Vagina (tissue), 2 donors: ENCODE measurements around the gene CHD6. TPM values are rescaled to one million over a fixed set of nuclear protein-coding genes. Genes with fewer than 3 reads are reported as not detected.

ENCODE experiments used
- DNase-seq, 2 donors: peaks; one replicate each; pipeline ENCODE4 v3.0.0-alpha.2; 2017; ENCODE audit errors: extremely low spot score in 2 of 2
- H3K27ac ChIP-seq: fragments of 200-600 bp; sonication (generic); one replicate; pipeline ENCODE4 v1.5.1; 2019
- H3K27me3 ChIP-seq: fragments of 200-600 bp; sonication (generic); one replicate; pipeline ENCODE4 v1.5.1; 2019
- H3K36me3 ChIP-seq, 2 donors: fragments of 200-600 bp; sonication (generic); one replicate each; pipeline ENCODE4 v1.5.1; 2017 to 2019
- H3K4me1 ChIP-seq: fragments of 200-600 bp; sonication (generic); one replicate; pipeline ENCODE4 v1.5.1; 2019
- H3K4me3 ChIP-seq, 2 donors: fragments of 200-600 bp; sonication (generic); 1 replicate in 1 of 2; 2 replicates in 1 of 2; pipeline ENCODE4 v1.5.1; 2016 to 2019
- H3K9me3 ChIP-seq: fragments of 200-600 bp; sonication (generic); one replicate; pipeline ENCODE4 v1.5.1; 2019
- CTCF ChIP-seq, 3 experiments: fragments of 450-650 bp in 2 of 3; fragments of 200-600 bp in 1 of 3; sonication (generic) in 1 of 3; IDR thresholded peaks; one replicate each; pipeline ENCODE4 v1.5.1; 2017 to 2019; ENCODE audit warnings: antibody characterized with exemption in 3 of 3, mild to moderate bottlenecking in 2 of 3, moderate library complexity in 2 of 3
- POLR2A ChIP-seq, 2 donors: fragments of 450-650 bp; IDR thresholded peaks; one replicate each; pipeline ENCODE4 v1.6.1; 2017; ENCODE audit warnings: antibody characterized with exemption in 2 of 2, mild to moderate bottlenecking in 2 of 2, moderate library complexity in 2 of 2
- POLR2AphosphoS5 ChIP-seq, 2 donors: sonication (generic); formaldehyde crosslinking; IDR thresholded peaks; one replicate each; pipeline ENCODE4 v1.9.0; 2017; ENCODE audit warnings: antibody characterized with exemption in 2 of 2, mild to moderate bottlenecking in 2 of 2, low read depth in 1 of 2; ENCODE audit not compliant: insufficient read depth in 1 of 2
- intact Hi-C: fragments of 100-400 bp; cut with DNase I; formaldehyde crosslinking; loops from one replicate; pipeline ENCODE4 v1.15.1; 2023
- total RNA-seq: library from RNA; depleted of rRNA; stranded (reverse); fragments of >200 nt; gene quantifications from one replicate; pipeline ENCODE4 v1.2.3, GENCODE V29; 2016

CHD6 gene
- total RNA-seq, 1 donor from 2014 or later, result 37.6 TPM

- Histone ChIP-seq H3K9me3 (no peaks in the 10 kb centered on the region), H3K27me3 (peaks cover 4% of the 10 kb centered on the region), H3K27ac (no peak overlapping the region), H3K4me1 (no peaks in the 10 kb centered on the region), H3K4me3 (no peak overlapping the region), H3K36me3 (no peaks in the 10 kb centered on the region)
- intact Hi-C loops, result no loop called here
- DNase-seq, result no peak
- TF ChIP-seq POLR2AphosphoS5 (IDR thresholded peaks at IDR 0.05; ENCODE audit: insufficient read depth in 1 of 2, low read depth in 1 of 2) (no peak), POLR2A (IDR thresholded peaks at IDR 0.05) (no peak), CTCF (IDR thresholded peaks at IDR 0.05) (no peak)
Observed at GRCh38 chr20:41380551-41381193, 237.5 kb downstream of the CHD6 start.

- H3K36me3 ChIP-seq, result no peaks in the 10 kb centered on the region
- no peaks in the 10 kb centered on the region for H3K4me1 ChIP-seq
- peaks cover 4% of the 10 kb centered on the region for H3K27me3 ChIP-seq
- DNase-seq, result no peak
- TF ChIP-seq POLR2A (IDR thresholded peaks at IDR 0.05), result no peak
- no peak for TF ChIP-seq CTCF (IDR thresholded peaks at IDR 0.05)
- TF ChIP-seq POLR2AphosphoS5 (IDR thresholded peaks at IDR 0.05; ENCODE audit: insufficient read depth in 1 of 2, low read depth in 1 of 2), result no peak
- intact Hi-C loops, result no loop called here
- no peaks in the 10 kb centered on the region for H3K9me3 ChIP-seq
- no peak overlapping the region for H3K4me3 ChIP-seq
- no peak overlapping the region for H3K27ac ChIP-seq
Observed at GRCh38 chr20:41379551-41379950, 238.6 kb downstream of the CHD6 start.

- Histone ChIP-seq H3K4me1 (no peaks in the 10 kb centered on the region), H3K9me3 (no peaks in the 10 kb centered on the region), H3K27ac (no peak overlapping the region), H3K36me3 (no peaks in the 10 kb centered on the region), H3K4me3 (no peak overlapping the region), H3K27me3 (no peaks in the 10 kb centered on the region)
- DNase-seq, result no peak
- intact Hi-C loops, result no loop called here
- TF ChIP-seq POLR2A (IDR thresholded peaks at IDR 0.05), result no peak
- TF ChIP-seq CTCF (IDR thresholded peaks at IDR 0.05), result no peak
- TF ChIP-seq POLR2AphosphoS5 (IDR thresholded peaks at IDR 0.05; ENCODE audit: insufficient read depth in 1 of 2, low read depth in 1 of 2), result no peak
Observed at GRCh38 chr20:41377275-41377674, 240.9 kb downstream of the CHD6 start.

- no peaks in the 10 kb centered on the region for H3K9me3 ChIP-seq
- no peak for DNase-seq
- intact Hi-C loops, result no loop called here
- H3K27me3 ChIP-seq, result no peaks in the 10 kb centered on the region
- no peaks in the 10 kb centered on the region for H3K4me1 ChIP-seq
- H3K4me3 ChIP-seq, result no peak overlapping the region
- H3K36me3 ChIP-seq, result no peaks in the 10 kb centered on the region
- H3K27ac ChIP-seq, result no peak overlapping the region
- TF ChIP-seq CTCF (IDR thresholded peaks at IDR 0.05) (no peak), POLR2AphosphoS5 (IDR thresholded peaks at IDR 0.05; ENCODE audit: insufficient read depth in 1 of 2, low read depth in 1 of 2) (no peak), POLR2A (IDR thresholded peaks at IDR 0.05) (no peak)
Observed at GRCh38 chr20:41376349-41376748, 241.8 kb downstream of the CHD6 start.

GRCh38 chr20:41375846-41376245 is 242.3 kb downstream of the CHD6 start:
- H3K27me3 ChIP-seq, result no peaks in the 10 kb centered on the region
- DNase-seq, result no peak
- TF ChIP-seq POLR2A (IDR thresholded peaks at IDR 0.05), result no peak
- TF ChIP-seq POLR2AphosphoS5 (IDR thresholded peaks at IDR 0.05; ENCODE audit: insufficient read depth in 1 of 2, low read depth in 1 of 2), result no peak
- no peak for TF ChIP-seq CTCF (IDR thresholded peaks at IDR 0.05)
- H3K9me3 ChIP-seq, result no peaks in the 10 kb centered on the region
- H3K36me3 ChIP-seq, result no peaks in the 10 kb centered on the region
- intact Hi-C loops, result no loop called here
- no peak overlapping the region for H3K27ac ChIP-seq
- H3K4me1 ChIP-seq, result no peaks in the 10 kb centered on the region
- H3K4me3 ChIP-seq, result no peak overlapping the region
